Hematopoietic multipotent progenitor cell treated with erythropoietin and hydrocortisone succinate and interleukin-3 and kit ligand, for 15 days (in vitro differentiated cells): Measurements from ENCODE around the gene DPYD.

Experiments
- DNase-seq: peaks from one replicate; pipeline ENCODE4 v3.0.0-alpha.2; 2015; ENCODE audit warnings: low spot score

Gene DPYD

DNA sequence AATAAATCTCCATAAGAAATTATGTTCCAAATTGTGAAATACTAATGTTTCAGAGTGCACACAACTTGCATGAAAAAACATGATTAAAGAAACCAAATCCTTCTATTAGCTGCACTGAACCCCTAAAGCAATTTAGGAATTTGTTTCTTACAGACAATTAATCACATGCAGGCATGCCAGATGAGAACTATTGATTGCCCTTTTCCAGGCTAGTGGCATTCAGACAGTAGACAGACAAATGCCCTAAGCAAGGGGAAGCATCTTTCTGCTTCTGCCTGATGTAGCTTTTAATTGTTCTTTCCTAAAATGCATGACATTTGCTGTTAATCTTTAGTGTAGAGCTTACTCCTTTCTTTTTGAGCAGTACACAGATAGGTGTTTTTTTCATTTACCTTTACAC, 229.5 kb downstream of the DPYD start:
- no peak for DNase-seq

DNA sequence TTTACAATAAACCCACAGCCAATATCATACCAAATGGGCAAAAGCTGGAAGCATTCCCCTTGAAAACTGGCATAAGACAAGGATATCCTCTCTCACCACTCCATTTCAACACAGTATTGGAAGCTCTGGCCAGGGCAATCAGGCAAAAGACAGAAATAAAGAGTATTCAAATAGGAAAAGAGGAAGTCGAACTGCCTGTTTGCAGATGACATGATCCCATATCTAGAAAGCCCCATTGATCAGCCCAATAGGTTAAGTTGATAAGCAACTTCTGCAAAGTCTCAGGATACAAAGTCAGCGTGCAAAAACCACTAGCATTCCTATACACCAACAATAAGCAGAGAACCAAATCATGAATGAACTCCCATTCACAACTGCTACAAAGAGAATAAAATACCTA, 235.5 kb downstream of the DPYD start:
- DNase-seq, result no peak

DNA sequence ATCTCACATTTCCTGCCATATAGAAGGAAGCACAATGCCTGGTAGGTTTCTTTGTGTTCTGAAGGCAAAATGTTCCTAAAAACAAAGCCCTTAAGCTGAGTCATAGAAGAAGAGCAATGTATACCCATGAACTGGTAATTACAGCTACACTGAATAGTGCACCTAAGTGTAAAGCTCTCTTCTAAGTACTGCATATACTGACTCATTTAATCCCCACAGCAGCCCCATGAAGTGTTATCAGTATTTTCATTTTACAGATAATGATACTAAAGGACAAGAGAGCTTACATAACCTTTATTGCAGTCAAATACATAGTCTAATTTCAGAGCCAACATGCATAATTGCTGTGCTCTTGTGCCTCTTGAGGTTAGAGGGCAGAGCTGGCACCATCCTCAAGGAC, 239.9 kb downstream of the DPYD start:
- no peak for DNase-seq

DNA sequence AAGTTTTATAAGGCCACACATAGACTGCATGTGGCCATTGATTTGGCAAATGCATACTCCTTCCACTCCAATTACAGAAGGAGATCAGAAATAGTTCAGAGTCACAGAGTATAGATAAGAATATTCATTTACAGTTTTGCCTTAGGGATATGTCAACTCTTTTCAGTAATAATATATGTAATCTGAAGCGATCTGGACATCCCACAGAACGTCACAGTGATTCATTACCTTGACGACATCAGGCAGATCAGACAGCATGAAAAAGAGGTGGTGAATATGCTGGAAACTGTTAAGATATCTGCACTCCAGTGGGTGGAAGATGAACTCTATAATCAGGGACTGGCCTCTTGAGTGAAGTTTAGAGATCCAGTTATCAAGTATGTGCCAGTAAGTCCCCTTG, 240.4 kb downstream of the DPYD start:
- DNase-seq, result no peak

DNA sequence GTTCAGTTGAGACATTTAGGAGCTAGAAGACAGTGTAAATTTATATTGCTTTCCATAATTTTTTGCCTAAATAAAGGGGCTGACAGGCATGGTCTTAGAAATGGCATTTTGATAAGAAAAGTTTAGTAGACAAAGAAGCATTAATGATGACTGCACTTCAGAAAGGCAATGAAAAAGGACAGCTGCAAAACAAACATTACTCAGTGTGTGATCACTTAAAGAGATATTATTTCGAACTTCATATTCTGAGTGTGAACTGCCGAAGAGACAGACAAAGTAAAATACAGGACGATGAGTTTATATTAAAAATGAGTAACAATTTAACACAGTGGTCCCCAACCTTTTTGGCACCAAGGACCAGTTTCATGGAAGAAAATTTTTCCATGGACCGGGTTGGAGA, 243.1 kb downstream of the DPYD start:
- no peak for DNase-seq

DNA sequence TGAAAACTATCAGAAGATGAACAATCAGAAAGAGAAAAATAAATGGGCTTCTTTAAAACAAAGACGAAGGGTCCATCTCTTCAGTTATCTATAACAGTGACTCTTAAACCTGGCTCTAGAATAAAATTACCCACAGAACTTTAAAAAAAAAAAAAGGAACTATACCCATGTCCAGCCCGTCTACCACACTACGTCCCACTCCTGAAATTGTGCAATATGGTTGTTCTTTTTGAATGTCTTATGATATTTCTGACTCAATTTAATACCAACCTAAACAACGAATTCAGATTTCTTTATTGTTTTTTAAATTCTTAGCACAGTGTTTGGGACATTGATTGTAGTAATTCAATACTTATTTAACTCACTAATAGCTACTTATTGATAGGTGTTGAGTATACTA, 246.3 kb downstream of the DPYD start:
- DNase-seq, result no peak

DNA sequence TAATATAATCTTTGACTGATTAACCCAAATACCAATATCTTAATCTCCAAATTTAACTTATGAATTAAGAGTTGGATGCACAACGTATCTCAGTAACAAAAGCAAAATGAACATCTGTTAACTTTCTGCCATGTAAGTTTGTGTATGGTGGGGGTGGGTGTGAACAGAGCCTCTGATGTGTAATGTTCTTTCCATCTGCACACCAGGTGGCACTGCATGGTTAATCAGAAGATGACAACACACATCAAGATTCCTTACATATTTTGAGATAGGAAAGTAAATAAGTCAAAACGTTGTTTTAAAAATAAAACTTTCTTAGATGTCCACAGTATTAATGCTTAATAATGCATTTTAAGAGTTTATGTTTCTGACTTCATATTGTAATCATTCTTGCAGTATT, 251.9 kb downstream of the DPYD start:
- DNase-seq, result no peak

DNA sequence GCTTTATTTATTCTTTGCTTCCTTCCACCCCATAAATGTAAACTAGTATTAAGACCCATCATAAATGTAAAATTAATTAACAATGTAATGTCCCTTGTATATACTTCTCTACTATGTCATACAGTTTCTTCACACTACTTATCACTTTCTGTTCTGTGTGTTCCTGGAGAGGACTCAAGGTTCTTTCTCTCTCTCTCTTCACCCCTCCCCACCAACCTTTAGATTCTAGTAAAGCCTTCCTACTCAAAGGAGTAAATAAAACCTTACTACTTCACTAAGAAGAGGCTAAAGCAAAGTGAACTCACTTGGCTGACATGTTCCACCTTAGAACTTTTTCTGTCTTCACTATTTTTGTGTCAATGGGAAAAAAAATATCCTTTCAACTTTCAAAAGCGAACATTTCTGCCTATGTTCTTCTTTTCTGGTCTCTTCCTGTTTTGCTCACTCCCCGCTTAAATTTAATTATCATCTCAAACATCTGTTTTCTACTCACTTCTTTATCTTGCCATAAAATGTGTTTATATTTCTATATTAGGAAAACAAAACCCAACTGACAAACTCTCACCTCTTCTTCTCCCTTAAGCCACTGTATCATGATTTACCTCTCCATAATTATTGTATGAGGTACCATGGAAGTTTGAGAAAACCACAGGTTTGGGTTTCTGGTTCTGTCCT, 260.3 kb downstream of the DPYD start:
- DNase-seq, result peak; percentile 6

DNA sequence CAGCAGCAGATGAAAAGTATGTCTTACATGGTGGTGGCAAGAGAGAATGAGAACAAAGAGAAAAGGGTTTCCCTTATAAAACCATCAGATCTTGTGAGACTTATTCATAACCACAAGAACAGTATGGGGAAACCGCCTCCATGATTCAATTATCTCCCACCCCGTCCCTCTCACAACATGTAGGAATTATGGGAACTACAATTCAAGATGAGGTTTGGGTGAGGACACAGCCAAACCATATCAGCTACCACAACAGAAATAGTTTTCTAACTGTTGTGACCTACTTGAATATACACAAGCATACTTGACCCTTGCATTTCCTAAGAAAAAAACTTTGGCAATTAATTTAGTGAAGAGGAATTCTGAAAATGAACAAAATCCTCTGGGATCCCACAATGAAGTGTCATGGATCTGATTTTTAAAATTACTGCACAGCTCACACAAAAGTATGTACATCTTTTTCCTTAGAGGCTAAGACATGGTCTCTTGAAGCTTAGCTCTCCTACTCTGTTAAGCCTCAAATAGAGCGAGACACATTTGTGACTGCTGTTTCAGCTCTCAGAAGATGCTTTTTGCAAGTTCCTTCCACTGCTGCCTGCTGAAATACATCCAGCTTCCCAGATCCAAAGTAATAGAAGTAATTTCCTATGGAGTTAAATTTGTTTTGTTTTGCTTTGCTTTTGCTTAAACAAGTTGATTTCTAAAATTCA, 265.8 kb downstream of the DPYD start:
- DNase-seq, result no peak

DNA sequence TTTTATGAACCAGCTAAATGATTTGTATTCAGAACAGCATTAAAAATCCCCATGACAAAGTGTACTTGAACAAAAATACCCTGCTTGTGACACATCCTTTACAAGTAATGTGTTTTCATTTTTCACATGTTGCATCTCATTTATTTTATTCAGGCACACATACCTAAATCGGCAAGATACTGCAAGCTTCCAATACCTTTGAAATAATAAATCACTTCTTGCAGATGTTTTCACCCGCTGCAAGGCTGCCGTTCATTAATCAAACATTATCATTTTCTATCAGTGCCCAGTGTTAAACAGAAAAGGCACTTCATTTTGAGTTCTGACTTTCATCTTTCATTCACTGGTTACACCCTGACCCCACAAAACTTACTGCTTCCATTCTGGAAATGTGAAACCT, 269.6 kb downstream of the DPYD start:
- no peak for DNase-seq

DNA sequence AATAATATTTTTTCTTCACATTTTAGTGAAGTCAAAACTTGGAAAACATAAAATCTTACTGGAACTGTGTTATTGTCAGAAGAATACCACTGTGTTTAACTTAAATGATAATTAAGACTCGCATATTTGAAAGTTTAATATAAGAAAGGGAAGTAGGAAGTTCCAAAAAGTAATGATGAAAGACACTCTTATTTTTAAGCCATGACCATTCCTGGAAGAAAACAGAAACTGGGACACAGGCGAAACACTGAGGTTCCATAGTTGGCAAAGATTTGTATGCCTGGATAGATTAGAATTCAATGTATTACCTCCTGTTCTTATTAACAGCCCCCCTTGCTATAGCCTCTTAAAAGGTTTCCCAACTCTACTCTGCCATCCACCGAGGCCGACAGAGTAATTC, 271.2 kb downstream of the DPYD start:
- DNase-seq, result no peak

DNA sequence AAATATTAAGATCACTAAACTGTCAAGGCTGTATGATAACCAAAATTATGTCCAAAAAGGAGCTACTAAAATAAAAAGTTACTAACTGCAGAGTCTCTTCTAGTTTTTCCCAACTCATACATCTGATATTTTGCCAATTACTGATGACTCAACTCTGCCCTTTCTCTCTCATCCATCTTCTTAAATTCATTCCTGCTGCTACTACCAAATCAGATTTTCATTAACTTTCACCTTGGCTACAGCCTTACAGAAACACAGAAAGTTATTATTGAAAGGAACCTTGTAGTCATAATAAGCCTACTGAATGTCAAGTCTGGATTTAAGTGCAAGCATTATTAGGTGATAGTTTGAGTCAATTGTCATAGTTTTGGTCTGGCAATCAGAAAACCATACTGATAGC, 273.1 kb downstream of the DPYD start:
- no peak for DNase-seq

DNA sequence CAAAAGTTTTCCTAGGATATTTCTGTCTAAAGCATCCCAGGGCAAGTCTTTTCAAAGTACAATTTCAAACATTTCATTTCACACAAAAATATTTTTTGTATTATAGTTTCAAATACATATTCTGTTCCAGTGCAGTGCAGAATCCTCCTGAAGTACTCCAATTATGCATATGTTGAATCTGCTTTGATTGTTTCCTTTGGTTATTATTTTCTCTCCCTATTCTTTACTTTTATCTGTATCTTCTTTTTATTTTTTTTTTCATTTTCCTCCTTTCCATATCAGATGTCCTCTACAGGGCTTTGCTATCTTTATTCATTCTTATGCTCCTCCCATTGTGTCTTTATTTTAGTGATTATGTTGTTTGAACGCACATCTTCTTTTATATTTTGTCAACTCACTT, 274.8 kb downstream of the DPYD start:
- no peak for DNase-seq

DNA sequence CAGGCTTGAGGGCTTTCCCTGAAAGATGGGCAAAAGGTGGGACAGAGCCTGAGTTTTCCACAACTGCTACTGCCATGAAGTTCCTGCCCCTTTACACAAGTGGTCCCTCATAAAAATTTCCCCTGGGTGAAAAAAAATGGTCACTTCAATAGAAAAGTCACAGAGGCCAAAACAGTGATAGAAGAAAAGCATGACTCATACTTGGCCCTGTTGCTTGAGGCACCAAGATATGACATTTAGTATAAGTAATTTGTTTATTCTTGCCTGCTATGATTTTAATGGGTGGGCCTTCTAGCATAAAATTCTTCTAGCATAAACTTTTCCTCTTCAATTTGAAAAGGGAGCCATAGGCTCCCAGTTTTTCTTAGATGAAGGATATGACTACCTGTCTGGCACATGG, 280.2 kb downstream of the DPYD start:
- no peak for DNase-seq

DNA sequence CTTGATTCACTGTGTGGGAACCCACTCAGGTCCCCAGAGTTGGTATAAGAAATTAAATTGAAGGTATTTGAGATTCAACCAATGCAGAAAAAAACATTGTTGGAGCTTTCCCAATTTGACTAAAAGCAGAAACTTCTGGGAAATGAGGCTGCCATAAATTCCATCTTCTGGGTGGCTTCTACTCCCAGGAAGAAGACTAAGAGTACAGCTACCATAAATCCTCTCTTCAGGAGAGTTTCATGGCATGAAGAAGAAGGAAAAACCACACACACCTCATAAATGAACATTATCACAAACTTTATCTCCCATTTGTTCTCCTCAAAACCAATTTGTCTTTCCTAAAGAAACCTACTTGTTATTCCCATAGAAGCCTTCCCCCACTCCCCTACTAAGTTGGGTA, 283.9 kb downstream of the DPYD start:
- no peak for DNase-seq

DNA sequence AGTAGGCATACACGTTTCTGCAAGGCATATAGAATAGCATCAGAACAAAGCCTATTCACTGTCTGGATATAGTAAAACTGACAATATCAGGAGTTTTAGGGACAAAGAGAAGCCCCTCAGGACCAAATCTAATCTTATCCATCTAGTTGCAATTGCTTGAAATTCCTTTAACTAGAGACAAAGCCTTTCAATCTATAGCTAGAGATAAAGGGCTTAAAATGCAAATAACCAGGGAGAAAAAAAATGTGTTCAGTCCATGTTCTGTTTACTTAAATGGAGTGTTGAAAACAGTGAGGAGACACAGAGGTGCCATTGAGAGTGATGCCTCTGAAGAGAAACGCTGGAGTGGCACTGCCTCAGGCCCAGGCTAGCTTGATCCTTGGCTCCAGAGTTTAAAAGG, 286.1 kb downstream of the DPYD start:
- DNase-seq, result no peak

DNA sequence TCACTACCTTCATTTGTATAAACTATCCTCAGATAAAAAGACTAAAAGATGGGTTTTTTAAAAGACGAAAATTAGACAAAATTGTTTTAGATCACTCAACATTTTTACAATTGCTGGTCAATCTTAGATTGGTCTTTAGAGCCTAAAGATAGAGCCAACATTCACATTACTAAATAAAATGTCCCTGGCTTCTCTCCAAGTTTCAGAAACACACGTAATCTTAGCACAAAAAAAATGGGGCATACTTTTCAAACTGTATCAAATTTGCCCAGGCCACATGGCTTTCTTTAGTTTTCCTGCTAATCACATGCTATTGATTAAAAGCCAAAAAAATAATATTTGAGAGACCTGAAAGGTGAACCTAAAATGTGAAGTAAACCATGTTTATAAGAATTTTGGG, 288.1 kb downstream of the DPYD start:
- DNase-seq, result no peak

DNA sequence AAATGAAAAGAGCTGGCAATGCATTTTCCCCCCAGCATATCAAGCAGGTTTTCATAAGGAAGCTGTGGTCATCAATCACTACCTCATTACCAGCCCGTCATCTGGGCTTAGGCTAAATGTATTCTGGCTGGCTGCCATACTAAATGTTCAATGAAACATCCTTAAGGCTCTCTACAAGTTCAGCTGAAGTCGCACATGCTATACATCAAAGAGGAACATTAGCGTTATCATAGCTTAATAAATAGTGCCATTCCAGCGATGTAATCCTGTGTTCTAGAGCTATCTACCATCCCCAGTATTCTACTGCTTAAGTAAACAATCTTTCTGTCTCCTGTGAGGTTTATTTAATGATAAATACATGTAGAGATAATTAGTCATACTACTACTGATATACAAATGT, 288.8 kb downstream of the DPYD start:
- DNase-seq, result no peak

DNA sequence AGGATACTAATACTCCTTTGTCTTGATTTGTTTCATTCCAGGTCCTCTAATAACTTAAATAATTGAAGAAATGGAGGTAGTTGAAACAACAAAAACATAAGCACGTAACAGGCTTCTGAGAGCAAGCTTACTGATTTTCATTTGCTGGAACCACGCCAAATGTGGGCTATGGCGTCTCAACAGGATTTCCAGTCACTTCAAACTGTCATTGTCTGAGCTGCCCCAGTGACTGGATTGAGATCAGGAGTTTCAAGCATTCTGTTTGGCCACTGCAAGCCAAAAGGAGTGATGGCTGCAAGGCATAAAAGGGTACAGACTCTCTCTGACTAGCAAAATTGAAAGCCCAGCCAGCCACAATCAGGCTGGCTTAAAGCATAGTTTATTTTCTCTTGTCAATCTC, 289.9 kb downstream of the DPYD start:
- no peak for DNase-seq

DNA sequence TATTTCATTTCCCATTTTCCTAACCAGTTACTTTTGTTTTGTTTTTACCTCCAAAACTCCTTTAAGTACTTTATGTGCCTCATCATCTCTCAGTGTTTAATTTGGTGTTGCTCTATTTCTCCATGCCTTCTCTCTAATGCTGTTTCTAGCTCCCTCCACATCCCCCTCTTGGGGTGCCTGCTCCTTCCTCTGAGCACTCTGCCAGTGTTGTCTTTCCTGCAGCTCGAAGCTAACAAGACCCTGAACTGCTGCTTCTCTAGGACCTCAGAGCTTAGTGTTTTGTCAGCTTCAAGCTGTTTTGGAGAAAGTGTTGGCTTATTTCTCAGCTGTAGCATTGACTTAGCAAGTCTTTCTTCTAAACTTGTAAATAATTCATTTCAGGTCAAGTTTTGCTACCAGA, 290.6 kb downstream of the DPYD start:
- no peak for DNase-seq

DNA sequence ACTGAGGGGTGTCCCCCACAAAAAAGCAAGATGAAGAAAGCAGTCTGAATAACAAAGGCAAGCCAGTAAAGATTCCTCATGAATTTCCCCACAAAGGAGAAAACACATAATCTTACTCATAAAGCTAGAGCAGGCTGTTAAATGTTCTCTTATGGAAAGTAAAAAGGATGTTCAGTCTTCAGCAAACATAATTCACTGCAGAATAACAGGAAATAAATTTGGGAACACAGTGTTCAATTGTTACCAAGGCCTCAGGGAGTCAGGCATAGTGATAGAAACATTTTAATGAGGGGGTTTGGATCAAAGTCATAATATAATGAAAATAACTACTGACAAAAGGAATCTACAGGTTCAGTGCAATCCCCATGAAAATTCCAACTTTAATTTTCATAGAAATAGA, 297.6 kb downstream of the DPYD start:
- DNase-seq, result no peak

DNA sequence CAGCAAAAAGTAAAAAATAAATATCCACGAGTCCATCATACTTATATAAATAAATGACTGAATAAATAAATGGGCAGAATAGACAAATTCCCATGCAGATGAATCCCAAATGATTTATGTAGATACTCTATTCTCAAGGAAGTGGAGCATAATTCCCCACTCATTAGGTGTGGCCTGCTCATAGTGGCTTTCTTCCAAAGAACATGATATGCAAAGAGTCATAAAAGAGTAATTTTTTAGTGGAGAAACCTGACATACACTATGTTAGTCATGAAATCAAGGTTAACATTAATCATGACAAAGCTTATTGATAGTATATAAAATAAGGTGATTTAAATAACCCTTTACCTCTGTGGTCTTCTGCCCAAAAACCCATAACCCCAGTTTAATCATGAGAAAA, 298.9 kb downstream of the DPYD start:
- DNase-seq, result no peak

DNA sequence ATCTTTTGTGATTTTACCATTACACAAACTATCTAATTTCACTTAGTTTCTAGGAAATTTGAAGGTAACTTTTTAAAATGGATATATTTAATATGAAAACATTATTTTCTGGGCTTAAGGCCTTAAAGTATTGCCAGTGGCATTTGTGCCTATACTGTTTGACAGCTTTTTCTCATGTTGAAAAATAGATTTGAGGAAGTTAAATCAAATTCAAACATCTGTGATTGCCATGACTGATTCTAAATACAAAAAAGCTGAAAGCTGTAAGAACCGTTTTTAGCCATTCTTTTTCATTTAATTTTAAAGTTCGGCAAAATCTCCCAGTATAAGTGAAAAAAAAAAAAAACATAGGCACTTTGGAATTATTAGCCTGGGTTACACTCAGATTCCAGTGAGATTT, 301.1 kb downstream of the DPYD start:
- DNase-seq, result no peak

DNA sequence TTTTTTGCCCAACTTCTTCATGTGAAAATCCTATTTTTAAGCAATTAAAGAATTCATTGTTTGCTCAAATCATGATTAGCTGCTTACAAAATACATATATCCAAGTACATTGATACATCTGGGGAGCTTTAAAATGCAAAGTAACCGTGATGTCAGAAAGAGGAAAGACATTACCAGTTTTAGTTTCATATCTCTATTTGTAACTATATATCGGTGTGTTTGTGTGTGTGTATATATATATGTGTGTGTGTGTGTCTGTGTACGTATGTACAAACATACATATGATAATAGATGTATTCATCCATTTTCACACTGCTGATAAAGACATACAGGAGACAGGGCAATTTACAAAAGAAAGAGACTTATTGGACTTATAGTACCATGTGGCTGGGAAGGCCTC, 310.1 kb downstream of the DPYD start:
- no peak for DNase-seq
